H4 (cell line): ENCODE measurements around the gene ITGAE. TPM values are rescaled to one million over a fixed set of nuclear protein-coding genes. Genes with fewer than 3 reads are reported as not detected.
"Not testable (repeated sequence)": the region's sequence is repeated elsewhere in the genome, so short reads cannot be mapped to it uniquely, and the experiment has no call there.

Experiments used
- DNase-seq: peaks from one replicate; pipeline ENCODE4 v3.0.0-alpha.2; 2015; ENCODE audit warnings: low spot score
- total RNA-seq: library from RNA; depleted of rRNA; stranded (reverse); fragments of >200 nt; shearing (Covaris generic); gene quantifications from 2 replicates; pipeline ENCODE4 v1.2.3, GENCODE V29; 2014; rRNA removed

ITGAE gene
- 37.6 and 43.0 TPM in 2 replicates for total RNA-seq

- DNase-seq, result no peak
Measured at GRCh38 chr17:3800362-3801271, at the start of gene ITGAE. Gene ITGAE (minus strand): TSS chr17:3801188. CDS start chr17:3801144, 44 bp downstream.

- no peak for DNase-seq
Measured at GRCh38 chr17:3848229-3848835, 47.3 kb upstream of the ITGAE start.

- no peak for DNase-seq
Measured at GRCh38 chr17:3847165-3847670, 46.2 kb upstream of the ITGAE start.

- no peak for DNase-seq
Measured at GRCh38 chr17:3846437-3847164, 45.6 kb upstream of the ITGAE start.

- peak; percentile 71 for DNase-seq
Measured at GRCh38 chr17:3845621-3846436, 44.8 kb upstream of the ITGAE start, which contains the start of gene NCBP3. Gene NCBP3 (minus strand): TSS chr17:3846246. CDS start chr17:3846223, 23 bp downstream.

- no peak for DNase-seq
Measured at GRCh38 chr17:3845291-3845620, 44.3 kb upstream of the ITGAE start.

GRCh38 chr17:3844556-3844955 lies 43.6 kb upstream of the ITGAE start:
- DNase-seq, result not testable (repeated sequence)

- DNase-seq, result peak; percentile 27
Measured at GRCh38 chr17:3843935-3844516, 43.0 kb upstream of the ITGAE start.

- DNase-seq, result no peak
Measured at GRCh38 chr17:3838206-3838605, 37.2 kb upstream of the ITGAE start.

GRCh38 chr17:3836551-3836950 lies 35.6 kb upstream of the ITGAE start:
- DNase-seq, result no peak

- no peak for DNase-seq
Measured at GRCh38 chr17:3835410-3836229, 34.6 kb upstream of the ITGAE start.

GRCh38 chr17:3834811-3835210 lies 33.8 kb upstream of the ITGAE start:
- no peak for DNase-seq

- no peak for DNase-seq
Measured at GRCh38 chr17:3828852-3829232, 27.9 kb upstream of the ITGAE start.

GRCh38 chr17:3828151-3828851 lies 27.3 kb upstream of the ITGAE start:
- no peak for DNase-seq

GRCh38 chr17:3827124-3827773 lies 26.3 kb upstream of the ITGAE start:
- DNase-seq, result peak; percentile 11

GRCh38 chr17:3826191-3826590 lies 25.2 kb upstream of the ITGAE start:
- no peak for DNase-seq

- DNase-seq, result no peak
Measured at GRCh38 chr17:3821101-3821500, 20.1 kb upstream of the ITGAE start.

GRCh38 chr17:3818786-3819185 lies 17.8 kb upstream of the ITGAE start:
- no peak for DNase-seq
